ENCODE measurements around the gene AMZ1.

DNA sequence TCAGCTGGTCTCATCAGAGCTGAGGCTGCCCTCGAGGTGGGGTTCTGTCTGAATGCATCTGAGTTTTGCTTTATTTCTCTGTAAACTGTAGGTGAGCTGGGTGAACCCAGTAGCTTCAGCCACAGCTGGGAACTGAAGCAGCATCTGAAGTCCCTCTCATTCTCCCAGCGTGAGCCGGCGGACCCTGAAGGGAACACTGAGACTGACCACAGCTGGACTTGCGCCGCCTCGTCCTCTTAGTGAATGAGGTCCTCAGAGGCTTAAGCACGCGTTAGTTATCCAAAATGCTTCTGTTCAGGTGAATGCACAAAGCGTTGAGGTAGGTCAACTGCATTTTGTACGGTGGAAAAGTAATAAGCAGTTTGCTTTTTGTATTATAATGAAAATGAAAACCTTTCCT is 76.6 kb downstream of the AMZ1 start:
- no peak for TF ChIP-seq GATA2 (IDR thresholded peaks at IDR 0.05; ENCODE audit: low read depth, low read length)
- no peak for TF ChIP-seq GATA3 (IDR thresholded peaks at IDR 0.05; ENCODE audit: low read depth, low read length)

Data from SH-SY5Y (cell line).